IMR-90 (cell line): ENCODE data around the gene DSCAML1. TPM values are rescaled to one million over a fixed set of nuclear protein-coding genes. Genes with fewer than 3 reads are reported as not detected.

ENCODE experiments used
- ATAC-seq: fragments of 200-7000 bp; cut with Tn5 transposase; 2 replicates; pipeline ENCODE4 v1.9.1; 2020; ENCODE audit warnings: low read depth, mild to moderate bottlenecking, moderate library complexity
- BruUV-seq: library from RNA; stranded (reverse); fragments of 400-500 nt; replicated peaks from 2 replicates; lab custom pipeline; 2021; lab: Mats Ljungman, UMichigan
- CTCF ChIA-PET: fragments of 300-600 bp; formaldehyde crosslinking; extraction: SDS; loops from one replicate; lab custom pipeline; 2021; ENCODE audit warnings: antibody characterized with exemption; lab: Yijun Ruan, JAX
- POLR2A ChIA-PET: fragments of 300-600 bp; sonication (Branson Sonifier 250); formaldehyde crosslinking; loops from one replicate; lab custom pipeline; 2022; ENCODE audit warnings: antibody characterized with exemption; ENCODE audit not compliant: unreplicated experiment; lab: Charles Lee
- DNase-seq: peaks from one replicate; pipeline ENCODE4 v3.0.0; 2013
- H2AFZ ChIP-seq: replicated peaks from 2 replicates; pipeline ENCODE3; 2013; ENCODE audit warnings: low read length, mild to moderate bottlenecking; ENCODE audit not compliant: poor library complexity
- H2AK5ac ChIP-seq: 2 replicates; pipeline ENCODE4 v1.6.1; 2013; ENCODE audit warnings: low read depth, low read length, inconsistent platforms
- H2AK9ac ChIP-seq: replicated peaks from 2 replicates; pipeline ENCODE3; 2013; ENCODE audit warnings: mild to moderate bottlenecking, low read depth, low read length, moderate library complexity; ENCODE audit not compliant: poor library complexity
- H2BK120ac ChIP-seq: 2 replicates; pipeline ENCODE4 v1.6.1; 2013; ENCODE audit warnings: low read depth, low read length, inconsistent platforms
- H2BK15ac ChIP-seq: 3 replicates; pipeline ENCODE4 v1.6.1; 2013; ENCODE audit warnings: low read depth, low read length, inconsistent platforms
- H2BK20ac ChIP-seq: 2 replicates; pipeline ENCODE4 v1.6.1; 2013; ENCODE audit warnings: low read depth, mild to moderate bottlenecking, inconsistent platforms, low read length, moderate library complexity
- H2BK5ac ChIP-seq: 2 replicates; pipeline ENCODE4 v1.6.1; 2013; ENCODE audit warnings: mild to moderate bottlenecking, low read depth, low read length, inconsistent platforms; ENCODE audit not compliant: poor library complexity, severe bottlenecking
- H3K14ac ChIP-seq: replicated peaks from 2 replicates; pipeline ENCODE4 v1.6.1; 2013; ENCODE audit warnings: low read depth, low read length, inconsistent platforms
- H3K18ac ChIP-seq: 2 replicates; pipeline ENCODE4 v1.6.1; 2013; ENCODE audit warnings: low read depth, low read length, control low read depth
- H3K23ac ChIP-seq: 2 replicates; pipeline ENCODE4 v1.6.1; 2013; ENCODE audit warnings: low read depth, low read length, inconsistent platforms
- H3K27ac ChIP-seq: 2 replicates; pipeline ENCODE4 v1.5.1; 2013; ENCODE audit warnings: mild to moderate bottlenecking, control low read depth, low read length; ENCODE audit not compliant: insufficient read depth
- H3K27me3 ChIP-seq: 2 replicates; pipeline ENCODE4 v1.6.1; 2013; ENCODE audit warnings: low read length; ENCODE audit not compliant: control insufficient read depth, insufficient read depth
- H3K36me3 ChIP-seq: 2 replicates; pipeline ENCODE4 v1.6.1; 2013; ENCODE audit warnings: low read length, mixed read lengths; ENCODE audit not compliant: control insufficient read depth, insufficient read depth
- H3K4ac ChIP-seq: 2 replicates; pipeline ENCODE4 v1.6.1; 2013; ENCODE audit warnings: low read depth, low read length, inconsistent platforms
- H3K4me1 ChIP-seq: 2 replicates; pipeline ENCODE4 v1.6.1; 2013; ENCODE audit warnings: low read length, mixed read lengths; ENCODE audit not compliant: control insufficient read depth, insufficient read depth
- H3K4me2 ChIP-seq: 2 replicates; pipeline ENCODE4 v1.6.1; 2013; ENCODE audit warnings: low read depth, mild to moderate bottlenecking, control low read depth, low read length, moderate library complexity
- H3K4me3 ChIP-seq: 2 replicates; pipeline ENCODE4 v1.5.1; 2013; ENCODE audit warnings: low read depth, mild to moderate bottlenecking, control low read depth, low read length, moderate library complexity; ENCODE audit not compliant: insufficient read depth
- H3K56ac ChIP-seq: 2 replicates; pipeline ENCODE4 v1.6.1; 2013; ENCODE audit warnings: low read length, inconsistent platforms; ENCODE audit not compliant: insufficient read depth; ENCODE audit errors: extremely low read depth
- H3K79me1 ChIP-seq, 2 experiments: 2 replicates each; pipeline ENCODE4 v1.6.1; 2013; ENCODE audit warnings: low read length in 2 of 2, inconsistent platforms in 1 of 2, low read depth in 1 of 2
- H3K9ac ChIP-seq: 2 replicates; pipeline ENCODE4 v1.6.1; 2013; ENCODE audit warnings: low read depth, low read length, control low read depth
- H3K9me1 ChIP-seq: 2 replicates; pipeline ENCODE4 v1.6.1; 2013; ENCODE audit warnings: low read length, inconsistent platforms; ENCODE audit not compliant: insufficient read depth
- H3K9me3 ChIP-seq: 2 replicates; pipeline ENCODE4 v1.6.1; 2013; ENCODE audit warnings: low read length; ENCODE audit not compliant: control insufficient read depth, insufficient read depth
- H4K20me1 ChIP-seq: 2 replicates; pipeline ENCODE4 v1.6.1; 2013; ENCODE audit warnings: low read length, inconsistent platforms; ENCODE audit not compliant: insufficient read depth
- H4K5ac ChIP-seq: 2 replicates; pipeline ENCODE4 v1.6.1; 2013; ENCODE audit warnings: mild to moderate bottlenecking, low read depth, low read length, control low read depth
- H4K8ac ChIP-seq, 2 experiments: 2 replicates each; pipeline ENCODE4 v1.6.1; 2013; ENCODE audit warnings: low read depth in 2 of 2, low read length in 2 of 2, control low read depth in 1 of 2, inconsistent platforms in 1 of 2
- H4K91ac ChIP-seq: 2 replicates; pipeline ENCODE4 v1.6.1; 2013; ENCODE audit warnings: low read depth, low read length, inconsistent platforms; ENCODE audit not compliant: insufficient read depth
- BHLHE40 ChIP-seq: fragments of 150-350 bp; IDR thresholded peaks from 2 replicates; pipeline ENCODE4 v1.6.1; 2016; ENCODE audit warnings: mild to moderate bottlenecking, low read depth, low read length
- CEBPB ChIP-seq: IDR thresholded peaks from 2 replicates; pipeline ENCODE4 v1.6.1; 2012; ENCODE audit warnings: low read depth, low read length, improper control_type of control experiment
- CHD1 ChIP-seq: IDR thresholded peaks from 2 replicates; pipeline ENCODE4 v1.6.1; 2012; ENCODE audit warnings: low read depth, low read length, improper control_type of control experiment
- FOS ChIP-seq: fragments of 150-350 bp; IDR thresholded peaks from 2 replicates; pipeline ENCODE4 v1.6.1; 2016; ENCODE audit warnings: low read depth, low read length
- MAFK ChIP-seq: IDR thresholded peaks from 2 replicates; pipeline ENCODE4 v1.6.1; 2012; ENCODE audit warnings: low read depth, low read length, improper control_type of control experiment
- MAZ ChIP-seq: IDR thresholded peaks from 2 replicates; pipeline ENCODE4 v1.6.1; 2012; ENCODE audit warnings: low read depth, mild to moderate bottlenecking, low read length, improper control_type of control experiment, moderate library complexity, borderline replicate concordance
- MXI1 ChIP-seq: IDR thresholded peaks from 2 replicates; pipeline ENCODE4 v1.6.1; 2012; ENCODE audit warnings: low read depth, mild to moderate bottlenecking, low read length, moderate library complexity, borderline replicate concordance
- NFE2L2 ChIP-seq: fragments of 150-350 bp; IDR thresholded peaks from 2 replicates; pipeline ENCODE4 v1.6.1; 2016; ENCODE audit warnings: low read depth, mild to moderate bottlenecking, low read length
- POLR2A ChIP-seq: IDR thresholded peaks from 2 replicates; pipeline ENCODE4 v1.6.1; 2012; ENCODE audit warnings: mild to moderate bottlenecking, low read depth, low read length
- RAD21 ChIP-seq: IDR thresholded peaks from 2 replicates; pipeline ENCODE4 v1.6.1; 2012; ENCODE audit warnings: low read length, improper control_type of control experiment
- RCOR1 ChIP-seq: IDR thresholded peaks from 2 replicates; pipeline ENCODE4 v1.6.1; 2012; ENCODE audit warnings: mild to moderate bottlenecking, low read length, improper control_type of control experiment; ENCODE audit not compliant: insufficient replicate concordance
- RFX5 ChIP-seq: IDR thresholded peaks from 2 replicates; pipeline ENCODE4 v1.8.0; 2012; ENCODE audit warnings: low read depth, mild to moderate bottlenecking, low read length, moderate library complexity
- WGBS, 2 experiments: methylation state at CpG; one replicate each; pipeline versions ENCODE4 v1.1.5 to v1.1.7; 2013; ENCODE audit warnings: missing lambda C conversion rate in 2 of 2; ENCODE audit not compliant: insufficient read length in 1 of 2; ENCODE audit errors: extremely low coverage in 2 of 2; 5-methylcytosine and 5-hydroxymethylcytosine counted together
- dilution Hi-C: fragments of 300-500 bp; cut with HindIII; formaldehyde crosslinking; loops from one replicate; pipeline ENCODE4 v1.14.3; 2018; ENCODE audit warnings: low sequenced_read_pairs; ENCODE audit not compliant: unreplicated experiment
- in situ Hi-C: fragments of 300-500 bp; cut with MboI; formaldehyde crosslinking; loops from 3 replicates; pipeline ENCODE4 v1.14.3; 2019; ENCODE audit warnings: low sequenced_read_pairs, inconsistent platforms, mixed read lengths
- intact Hi-C: fragments of 100-400 bp; cut with micrococcal nuclease; formaldehyde crosslinking; loops from 2 replicates; pipeline ENCODE4 v1.10.0; 2022
- polyA plus RNA-seq, 3 experiments: library from polyadenylated mRNA; depleted of rRNA; stranded (reverse); fragments of >200 nt; gene quantifications; 2 replicates each; pipeline ENCODE4 v1.2.3, GENCODE V29; 2012; ENCODE audit warnings: low replicate concordance in 1 of 3
- total RNA-seq: library from RNA; depleted of rRNA; stranded (reverse); fragments of >200 nt; gene quantifications from 2 replicates; pipeline ENCODE4 v1.2.3, GENCODE V29; 2012
- TF ChIP-seq, protein P1 (sequence below): fragments of 150-350 bp; IDR thresholded peaks from 2 replicates; pipeline ENCODE4 v1.6.1; 2017; ENCODE audit warnings: mild to moderate bottlenecking, antibody characterized with exemption, low read length, low read depth
- TF ChIP-seq, protein P2 (sequence below): fragments of 150-350 bp; IDR thresholded peaks from 2 replicates; pipeline ENCODE4 v1.6.1; 2016; ENCODE audit warnings: low read depth, mild to moderate bottlenecking, low read length, moderate library complexity, borderline replicate concordance
- TF ChIP-seq, protein P3 (sequence below): conservative IDR thresholded peaks from 2 replicates; pipeline ENCODE4 v1.5.1; 2012; ENCODE audit warnings: mild to moderate bottlenecking, low read depth, low read length, improper control_type of control experiment

The DSCAML1 gene
- total and polyA plus RNA-seq, 2 of the 4 experiments (the other 2 are of a cell fraction): not detected

DNA sequence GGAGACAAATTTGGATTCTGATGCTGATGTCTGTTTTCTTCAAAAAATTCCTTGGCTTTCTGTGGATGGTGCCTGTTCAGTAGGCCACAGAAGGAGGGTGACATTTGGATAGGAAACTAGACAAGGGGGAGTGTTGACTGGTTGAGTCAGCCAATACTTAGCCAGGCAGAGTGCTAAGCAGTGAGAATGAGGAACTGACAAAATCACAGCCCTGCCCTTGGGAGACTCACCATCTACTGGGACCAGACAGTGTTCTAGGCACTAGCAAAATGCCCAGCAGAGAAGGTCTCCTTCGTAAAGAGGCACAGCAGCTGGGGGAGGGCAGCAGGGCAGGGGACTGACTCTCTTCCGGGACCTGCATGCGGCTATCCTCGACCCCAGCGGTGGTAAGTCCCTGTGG lies 190.2 kb downstream of the DSCAML1 start:
- Histone ChIP-seq H2AK5ac (no peak overlapping the region), H2BK20ac (no peak overlapping the region), H3K9ac (no peak overlapping the region), H3K4ac (no peak overlapping the region), H4K5ac (no peak overlapping the region), H2BK15ac (no peak overlapping the region), H3K27ac (no peak overlapping the region), H3K9me3 (no peaks in the 10 kb centered on the region), H3K36me3 (no peaks in the 10 kb centered on the region), H3K18ac (no peak overlapping the region), H3K4me3 (no peak overlapping the region), H3K56ac (no peak overlapping the region), H3K27me3 (peaks cover 16% of the 10 kb centered on the region), H3K14ac (no peak overlapping the region), H3K9me1 (no peaks in the 10 kb centered on the region), H4K20me1 (no peaks in the 10 kb centered on the region), H2BK120ac (no peak overlapping the region), H3K4me2 (no peak overlapping the region), H2AK9ac (no peak overlapping the region), H3K79me1 (no peaks in the 10 kb centered on the region), H2BK5ac (no peak overlapping the region), H4K8ac (no peak overlapping the region), H4K91ac (no peak overlapping the region), H2AFZ (no peak overlapping the region), H3K4me1 (no peaks in the 10 kb centered on the region), H3K23ac (no peak overlapping the region)
- no peak for TF ChIP-seq CEBPB
- TF ChIP-seq, protein P1, sequence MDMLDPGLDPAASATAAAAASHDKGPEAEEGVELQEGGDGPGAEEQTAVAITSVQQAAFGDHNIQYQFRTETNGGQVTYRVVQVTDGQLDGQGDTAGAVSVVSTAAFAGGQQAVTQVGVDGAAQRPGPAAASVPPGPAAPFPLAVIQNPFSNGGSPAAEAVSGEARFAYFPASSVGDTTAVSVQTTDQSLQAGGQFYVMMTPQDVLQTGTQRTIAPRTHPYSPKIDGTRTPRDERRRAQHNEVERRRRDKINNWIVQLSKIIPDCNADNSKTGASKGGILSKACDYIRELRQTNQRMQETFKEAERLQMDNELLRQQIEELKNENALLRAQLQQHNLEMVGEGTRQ: no peak
- no peak for TF ChIP-seq RAD21
- no peak for TF ChIP-seq RCOR1
- no peak for TF ChIP-seq MAFK
- TF ChIP-seq, protein P2, sequence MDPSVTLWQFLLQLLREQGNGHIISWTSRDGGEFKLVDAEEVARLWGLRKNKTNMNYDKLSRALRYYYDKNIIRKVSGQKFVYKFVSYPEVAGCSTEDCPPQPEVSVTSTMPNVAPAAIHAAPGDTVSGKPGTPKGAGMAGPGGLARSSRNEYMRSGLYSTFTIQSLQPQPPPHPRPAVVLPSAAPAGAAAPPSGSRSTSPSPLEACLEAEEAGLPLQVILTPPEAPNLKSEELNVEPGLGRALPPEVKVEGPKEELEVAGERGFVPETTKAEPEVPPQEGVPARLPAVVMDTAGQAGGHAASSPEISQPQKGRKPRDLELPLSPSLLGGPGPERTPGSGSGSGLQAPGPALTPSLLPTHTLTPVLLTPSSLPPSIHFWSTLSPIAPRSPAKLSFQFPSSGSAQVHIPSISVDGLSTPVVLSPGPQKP: no peak
- no peak for TF ChIP-seq BHLHE40
- TF ChIP-seq, protein P3, sequence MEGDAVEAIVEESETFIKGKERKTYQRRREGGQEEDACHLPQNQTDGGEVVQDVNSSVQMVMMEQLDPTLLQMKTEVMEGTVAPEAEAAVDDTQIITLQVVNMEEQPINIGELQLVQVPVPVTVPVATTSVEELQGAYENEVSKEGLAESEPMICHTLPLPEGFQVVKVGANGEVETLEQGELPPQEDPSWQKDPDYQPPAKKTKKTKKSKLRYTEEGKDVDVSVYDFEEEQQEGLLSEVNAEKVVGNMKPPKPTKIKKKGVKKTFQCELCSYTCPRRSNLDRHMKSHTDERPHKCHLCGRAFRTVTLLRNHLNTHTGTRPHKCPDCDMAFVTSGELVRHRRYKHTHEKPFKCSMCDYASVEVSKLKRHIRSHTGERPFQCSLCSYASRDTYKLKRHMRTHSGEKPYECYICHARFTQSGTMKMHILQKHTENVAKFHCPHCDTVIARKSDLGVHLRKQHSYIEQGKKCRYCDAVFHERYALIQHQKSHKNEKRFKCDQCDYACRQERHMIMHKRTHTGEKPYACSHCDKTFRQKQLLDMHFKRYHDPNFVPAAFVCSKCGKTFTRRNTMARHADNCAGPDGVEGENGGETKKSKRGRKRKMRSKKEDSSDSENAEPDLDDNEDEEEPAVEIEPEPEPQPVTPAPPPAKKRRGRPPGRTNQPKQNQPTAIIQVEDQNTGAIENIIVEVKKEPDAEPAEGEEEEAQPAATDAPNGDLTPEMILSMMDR: no peak
- no peak for TF ChIP-seq CHD1
- no peak for TF ChIP-seq NFE2L2
- TF ChIP-seq MXI1: no peak
- no peak for TF ChIP-seq FOS
- no peak for TF ChIP-seq MAZ
- TF ChIP-seq POLR2A: no peak
- no peak for TF ChIP-seq RFX5
- DNase-seq (no peak), ATAC-seq (no peak)
- POLR2A ChIA-PET: no interaction called here
- dilution Hi-C loops (no loop called here), in situ Hi-C loops (no loop called here), intact Hi-C loops (no loop called here)
- 0% methylated on average over 1 of the region's 5 CpGs; no CpG with 5 or more reads in 1 of the 2 experiments for WGBS, 2 experiments
- no TSS peak for BruUV-seq
- CTCF ChIA-PET: no interaction called here
